Naive thymus-derived CD4-positive, alpha-beta T cell (primary cell): Measurements from ENCODE around the gene EHF. TPM values are rescaled to one million over a fixed set of nuclear protein-coding genes. Genes with fewer than 3 reads are reported as not detected.

Experiments used
- ATAC-seq: fragments of 150-1000 bp; cut with Tn5 transposase; 2 replicates; pipeline ENCODE4 v1.10.0; 2021; ENCODE audit warnings: mild to moderate bottlenecking, moderate library complexity
- CTCF ChIA-PET: fragments of 350-600 bp; sonication (Branson Sonifier 250); formaldehyde crosslinking; loops from one replicate; lab custom pipeline; 2021; ENCODE audit warnings: antibody characterized with exemption; lab: Charles Lee
- POLR2A ChIA-PET: fragments of 350-600 bp; sonication (Branson Sonifier 250); formaldehyde crosslinking; loops from one replicate; lab custom pipeline; 2021; ENCODE audit warnings: antibody characterized with exemption, inconsistent platforms; lab: Charles Lee
- DNase-seq, 9 donors: peaks; one replicate each; pipeline versions ENCODE4 v3.0.0 to v3.0.0-alpha.2; 2020 to 2022; ENCODE audit warnings: mixed read lengths in 1 of 9
- H3K27ac ChIP-seq: one replicate; pipeline ENCODE4 v1.7.0; 2013; ENCODE audit warnings: mild to moderate bottlenecking, low read depth, low read length, moderate library complexity
- H3K27me3 ChIP-seq, 2 donors: one replicate each; pipeline ENCODE4 v1.7.0; 2013; ENCODE audit warnings: low read length in 2 of 2, mild to moderate bottlenecking in 2 of 2, moderate library complexity in 2 of 2; ENCODE audit not compliant: control insufficient read depth in 2 of 2, insufficient read depth in 2 of 2
- H3K36me3 ChIP-seq, 3 experiments: 1 replicate in 2 of 3; 2 replicates in 1 of 3; pipeline ENCODE4 v1.7.0; 2013; ENCODE audit warnings: low read length in 3 of 3, mild to moderate bottlenecking in 3 of 3, moderate library complexity in 1 of 3; ENCODE audit not compliant: insufficient read depth in 3 of 3, control insufficient read depth in 2 of 3
- H3K4me1 ChIP-seq, 2 donors: one replicate each; pipeline ENCODE4 v1.7.0; 2013; ENCODE audit warnings: low read length in 2 of 2, mild to moderate bottlenecking in 2 of 2, moderate library complexity in 1 of 2; ENCODE audit not compliant: control insufficient read depth in 2 of 2, insufficient read depth in 2 of 2
- H3K4me3 ChIP-seq: 2 replicates; pipeline ENCODE4 v1.7.0; 2013; ENCODE audit warnings: mild to moderate bottlenecking, low read length
- H3K9me3 ChIP-seq, 3 experiments: 1 replicate in 2 of 3; 2 replicates in 1 of 3; pipeline ENCODE4 v1.7.0; 2013; ENCODE audit warnings: low read length in 3 of 3; ENCODE audit not compliant: control insufficient read depth in 2 of 3
- H3K27ac Mint-ChIP-seq, 9 donors: one replicate each; pipeline ENCODE4 v1.8.0; 2020 to 2022; ENCODE audit warnings: mixed read lengths in 9 of 9, mild to moderate bottlenecking in 8 of 9, moderate library complexity in 5 of 9, inconsistent platforms in 2 of 9
- H3K27me3 Mint-ChIP-seq, 5 donors: one replicate each; pipeline ENCODE4 v1.8.0; 2021 to 2022; ENCODE audit warnings: mixed read lengths in 5 of 5, mild to moderate bottlenecking in 1 of 5
- H3K36me3 Mint-ChIP-seq, 5 donors: one replicate each; pipeline ENCODE4 v1.8.0; 2020 to 2022; ENCODE audit warnings: mixed read lengths in 5 of 5, mild to moderate bottlenecking in 3 of 5, inconsistent platforms in 1 of 5
- H3K4me1 Mint-ChIP-seq, 7 donors: one replicate each; pipeline ENCODE4 v1.8.0; 2020 to 2022; ENCODE audit warnings: mixed read lengths in 7 of 7, mild to moderate bottlenecking in 3 of 7, inconsistent platforms in 1 of 7
- H3K4me3 Mint-ChIP-seq, 10 donors: one replicate each; pipeline ENCODE4 v1.8.0; 2020 to 2022; ENCODE audit warnings: mild to moderate bottlenecking in 10 of 10, mixed read lengths in 10 of 10, moderate library complexity in 6 of 10, inconsistent platforms in 2 of 10
- H3K9me3 Mint-ChIP-seq, 11 donors: one replicate each; pipeline ENCODE4 v1.8.0; 2020 to 2022; ENCODE audit warnings: mixed read lengths in 11 of 11, mild to moderate bottlenecking in 4 of 11, inconsistent platforms in 1 of 11, moderate library complexity in 1 of 11
- intact Hi-C, 2 donors: fragments of 100-400 bp; cut with micrococcal nuclease; formaldehyde crosslinking; loops; one replicate each; pipeline ENCODE4 v1.15.1; 2023
- polyA plus RNA-seq, 2 donors: library from polyadenylated mRNA; unstranded; fragments of 300-500 nt; fragmentation: Illumina TruSeq; gene quantifications; one replicate each; pipeline ENCODE4 v1.2.3, GENCODE V29; 2021
- total RNA-seq, 6 experiments: library from RNA in 5 of 6; stranded (reverse) in 5 of 6; gene quantifications; 1 replicate in 5 of 6; 2 replicates in 1 of 6; pipeline ENCODE4 v1.2.3 and lab custom pipeline; 2021 to 2026

Gene EHF
- total and polyA plus RNA-seq, 7 experiments from 2014 or later = 0.20 TPM; not detected in 6

DNA sequence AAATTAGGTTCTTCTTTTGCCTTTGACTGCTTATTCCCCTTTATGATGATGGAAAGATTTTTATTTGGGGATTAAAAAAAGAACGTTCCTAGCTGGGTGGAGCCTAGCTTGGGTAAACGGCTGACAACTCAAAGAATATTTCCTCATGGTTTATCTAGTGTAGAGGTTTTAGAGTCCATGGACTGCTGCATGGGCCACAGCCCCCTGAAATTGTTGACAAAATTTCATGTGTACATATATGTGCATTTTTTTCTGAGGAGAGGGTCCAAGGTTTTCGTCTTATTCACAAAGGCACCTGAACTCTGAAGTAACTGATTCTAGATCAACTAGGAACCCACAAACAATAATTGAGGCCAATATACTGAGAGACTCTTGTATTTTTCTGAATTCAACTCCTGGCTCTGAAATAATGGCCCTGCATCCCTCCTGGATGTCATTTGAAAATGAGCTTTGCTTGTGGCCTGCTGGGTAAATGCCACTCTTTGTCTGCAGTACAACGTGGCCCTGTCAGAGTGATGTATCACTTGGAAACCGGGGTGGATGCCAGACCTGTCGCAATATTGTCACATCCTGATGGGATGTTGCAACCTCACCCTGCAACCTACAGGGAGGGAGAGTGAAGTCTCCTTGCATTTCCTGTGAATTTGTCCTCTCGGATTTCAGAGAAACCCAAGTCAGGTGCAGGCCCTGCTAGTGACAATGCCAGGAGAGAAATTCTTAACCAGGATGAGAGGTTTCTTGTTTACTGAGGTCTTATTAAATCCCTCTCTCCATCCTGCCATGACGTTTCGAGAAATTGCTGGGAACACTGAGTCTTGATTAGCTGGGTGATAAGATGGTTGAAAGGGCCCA lies 33.8 kb downstream of the EHF start:
- ChIA-PET POLR2A (no interaction called here), CTCF (no interaction called here)
- intact Hi-C loops = loop anchor here (5.0 kb wide), 3 partner anchors 217 to 762 kb away; partner anchors contain the start of genes CAT (in 1 of the 2) and LMO2 (in 1 of the 2)
- ATAC-seq = no peak
- H3K27ac ChIP-seq = no peak overlapping the region
- no peak for DNase-seq
- peaks cover 0 to 4% (median 0%) of the 10 kb centered on the region in 5 donors for H3K36me3 Mint-ChIP-seq
- peak overlapping the region in 1 of 9 donors; percentile 29 for H3K27ac Mint-ChIP-seq
- H3K4me1 ChIP-seq = peaks cover 18 to 26% of the 10 kb centered on the region in 2 donors
- no peaks in the 10 kb centered on the region for H3K27me3 ChIP-seq
- no peak overlapping the region for H3K4me3 ChIP-seq
- no peaks in the 10 kb centered on the region for H3K9me3 ChIP-seq
- H3K9me3 Mint-ChIP-seq = peaks cover 0 to 5% (median 0%) of the 10 kb centered on the region in 11 donors
- peaks cover 13 to 37% (median 28%) of the 10 kb centered on the region in 7 donors for H3K4me1 Mint-ChIP-seq
- no peak overlapping the region for H3K4me3 Mint-ChIP-seq
- no peaks in the 10 kb centered on the region for H3K36me3 ChIP-seq
- peaks cover 13 to 67% (median 44%) of the 10 kb centered on the region in 5 donors for H3K27me3 Mint-ChIP-seq

DNA sequence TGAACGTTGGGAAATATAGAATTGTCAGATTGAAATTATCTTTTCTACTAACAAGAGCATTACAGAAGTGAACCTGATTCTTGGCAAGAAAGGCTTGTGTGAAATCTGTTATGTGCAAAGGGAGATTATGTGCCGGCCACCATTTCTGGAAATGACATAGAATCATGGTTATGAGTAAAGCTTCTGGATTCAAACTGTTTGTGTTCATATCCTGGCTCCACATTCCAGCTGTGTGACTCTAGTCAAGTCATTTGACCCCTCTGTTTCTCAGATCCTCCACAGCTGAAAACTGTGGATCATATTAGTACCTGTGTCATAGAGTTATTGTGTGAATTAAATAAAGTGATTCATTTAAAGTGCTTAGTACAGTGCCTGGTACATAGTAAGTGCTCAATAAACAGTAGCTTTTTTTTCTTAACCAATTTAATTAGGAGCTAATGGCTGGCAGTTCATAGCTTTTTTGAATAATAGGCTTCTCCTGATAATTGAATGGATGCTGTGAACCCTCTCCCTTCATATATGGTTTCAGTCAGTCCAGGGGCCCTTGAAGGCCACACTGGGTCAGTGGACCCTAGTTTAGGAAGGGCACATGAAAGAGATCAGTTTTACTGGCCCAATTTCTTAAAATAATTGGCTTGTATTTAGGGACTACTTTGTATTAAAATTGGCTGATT lies 34.6 kb downstream of the EHF start:
- ChIA-PET POLR2A (no interaction called here), CTCF (no interaction called here)
- Histone ChIP-seq H3K36me3 (no peaks in the 10 kb centered on the region), H3K27ac (no peak overlapping the region), H3K4me1 (peaks cover 12 to 19% of the 10 kb centered on the region in 2 donors), H3K9me3 (no peaks in the 10 kb centered on the region), H3K27me3 (no peaks in the 10 kb centered on the region), H3K4me3 (no peak overlapping the region)
- Mint-ChIP-seq H3K27me3 (peaks cover 13 to 69% (median 46%) of the 10 kb centered on the region in 5 donors), H3K4me3 (no peak overlapping the region), H3K27ac (no peak overlapping the region), H3K4me1 (peaks cover 9 to 29% (median 22%) of the 10 kb centered on the region in 7 donors), H3K9me3 (peaks cover 0 to 5% (median 0%) of the 10 kb centered on the region in 11 donors), H3K36me3 (peaks cover 0 to 4% (median 0%) of the 10 kb centered on the region in 5 donors)
- ATAC-seq (no peak), DNase-seq (no peak)
- intact Hi-C loops = no loop called here

DNA sequence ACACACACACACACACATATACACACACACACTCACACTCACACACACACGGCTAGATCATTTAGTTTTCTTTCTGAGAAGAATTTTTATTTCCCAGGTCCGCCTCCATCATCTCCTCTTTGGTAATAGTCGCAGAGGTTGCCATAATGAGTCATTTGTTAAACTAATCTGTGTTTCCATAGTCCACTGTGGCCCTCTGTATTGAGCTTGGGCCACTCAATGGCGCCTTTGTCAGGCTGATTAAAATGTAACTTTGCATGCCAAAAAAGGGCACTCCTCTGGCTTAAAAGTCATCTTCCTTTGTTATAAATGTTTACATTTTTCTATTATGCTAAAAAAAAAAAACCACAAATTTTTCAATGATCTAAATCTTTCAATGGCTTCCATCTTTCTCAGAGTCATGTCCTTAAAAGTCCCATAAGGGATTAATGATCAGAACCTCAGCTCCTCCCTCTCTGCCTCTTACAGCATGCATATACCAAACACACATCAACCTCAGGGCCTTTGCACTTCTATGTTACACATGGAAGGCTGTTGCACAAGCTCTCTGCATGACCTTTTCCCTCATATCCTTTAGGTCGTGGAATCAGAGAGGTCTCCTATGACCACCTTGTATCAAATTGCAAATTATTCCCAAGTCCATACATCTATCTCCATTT lies 35.3 kb downstream of the EHF start:
- no peak overlapping the region for H3K4me3 Mint-ChIP-seq
- no peaks in the 10 kb centered on the region for H3K36me3 ChIP-seq
- DNase-seq (no peak), ATAC-seq (no peak)
- POLR2A ChIA-PET = no interaction called here
- H3K27ac Mint-ChIP-seq = no peak overlapping the region
- H3K36me3 Mint-ChIP-seq = peaks cover 0 to 4% (median 0%) of the 10 kb centered on the region in 5 donors
- peaks cover 4 to 24% (median 18%) of the 10 kb centered on the region in 7 donors for H3K4me1 Mint-ChIP-seq
- H3K27ac ChIP-seq = no peak overlapping the region
- peaks cover 7 to 12% of the 10 kb centered on the region in 2 donors for H3K4me1 ChIP-seq
- no peak overlapping the region for H3K4me3 ChIP-seq
- H3K27me3 ChIP-seq = no peaks in the 10 kb centered on the region
- CTCF ChIA-PET = no interaction called here
- H3K9me3 ChIP-seq = no peaks in the 10 kb centered on the region
- peaks cover 13 to 73% (median 46%) of the 10 kb centered on the region in 5 donors for H3K27me3 Mint-ChIP-seq
- H3K9me3 Mint-ChIP-seq = peaks cover 0 to 5% (median 0%) of the 10 kb centered on the region in 11 donors
- intact Hi-C loops = no loop called here

GRCh38 chr11:34658071-34659015 lies 37.5 kb downstream of the EHF start:
- Histone ChIP-seq H3K27me3 (no peaks in the 10 kb centered on the region), H3K27ac (no peak overlapping the region), H3K9me3 (no peaks in the 10 kb centered on the region), H3K36me3 (no peaks in the 10 kb centered on the region), H3K4me1 (no peaks in the 10 kb centered on the region), H3K4me3 (no peak overlapping the region)
- H3K9me3 Mint-ChIP-seq = peaks cover 0 to 9% (median 0%) of the 10 kb centered on the region in 11 donors
- ChIA-PET POLR2A (no interaction called here), CTCF (no interaction called here)
- no peak overlapping the region for H3K27ac Mint-ChIP-seq
- ATAC-seq = no peak
- intact Hi-C loops = no loop called here
- H3K4me1 Mint-ChIP-seq = peaks cover 0 to 2% (median under 1%) of the 10 kb centered on the region in 7 donors
- DNase-seq = no peak
- peaks cover 0 to 4% (median 0%) of the 10 kb centered on the region in 5 donors for H3K36me3 Mint-ChIP-seq
- no peak overlapping the region for H3K4me3 Mint-ChIP-seq
- H3K27me3 Mint-ChIP-seq = peaks cover 13 to 78% (median 42%) of the 10 kb centered on the region in 5 donors

DNA sequence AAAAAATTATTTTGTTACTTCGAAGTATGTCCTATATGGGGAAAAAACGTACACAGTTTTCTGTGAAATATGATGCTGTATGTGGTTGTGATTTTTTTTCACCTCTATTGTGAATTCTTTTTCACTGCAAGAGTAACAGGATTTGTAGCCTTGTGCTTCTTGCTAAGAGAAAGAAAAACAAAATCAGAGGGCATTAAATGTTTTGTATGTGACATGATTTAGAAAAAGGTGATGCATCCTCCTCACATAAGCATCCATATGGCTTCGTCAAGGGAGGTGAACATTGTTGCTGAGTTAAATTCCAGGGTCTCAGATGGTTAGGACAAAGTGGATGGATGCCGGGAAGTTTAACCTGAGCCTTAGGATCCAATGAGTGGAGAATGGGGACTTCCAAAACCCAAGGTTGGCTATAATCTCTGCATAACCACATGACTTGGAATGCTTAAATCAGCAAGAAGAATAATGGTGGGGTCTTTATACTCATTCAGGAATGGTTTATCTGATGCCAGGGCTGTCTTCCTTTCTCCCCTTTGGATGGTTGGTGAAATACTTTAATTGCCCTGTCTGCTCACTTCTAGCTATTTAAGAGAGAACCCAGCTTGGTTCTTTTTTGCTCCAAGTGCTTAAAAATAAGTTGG lies 38.3 kb downstream of the EHF start:
- H3K9me3 Mint-ChIP-seq = peaks cover 0 to 9% (median 0%) of the 10 kb centered on the region in 11 donors
- no peaks in the 10 kb centered on the region for H3K27me3 ChIP-seq
- ChIA-PET CTCF (no interaction called here), POLR2A (no interaction called here)
- H3K4me1 Mint-ChIP-seq = no peaks in the 10 kb centered on the region
- H3K4me3 Mint-ChIP-seq = no peak overlapping the region
- H3K27ac ChIP-seq = no peak overlapping the region
- H3K4me1 ChIP-seq = no peaks in the 10 kb centered on the region
- no peak for ATAC-seq
- intact Hi-C loops = no loop called here
- H3K36me3 ChIP-seq = no peaks in the 10 kb centered on the region
- no peaks in the 10 kb centered on the region for H3K9me3 ChIP-seq
- H3K4me3 ChIP-seq = no peak overlapping the region
- H3K27ac Mint-ChIP-seq = no peak overlapping the region
- peaks cover 0 to 4% (median 0%) of the 10 kb centered on the region in 5 donors for H3K36me3 Mint-ChIP-seq
- no peak for DNase-seq
- peaks cover 13 to 76% (median 36%) of the 10 kb centered on the region in 5 donors for H3K27me3 Mint-ChIP-seq
